HFFc6 (cell line): Measurements from ENCODE around the gene PDCD4. TPM values are rescaled to one million over a fixed set of nuclear protein-coding genes. Genes with fewer than 3 reads are reported as not detected.

Source experiments
- DNase-seq: peaks from one replicate; pipeline ENCODE4 v3.0.0-alpha.2; 2018
- H3K27ac Mint-ChIP-seq: 2 replicates; pipeline ENCODE4 v1.8.0; 2020; ENCODE audit warnings: mild to moderate bottlenecking, mixed read lengths
- H3K27me3 Mint-ChIP-seq: 2 replicates; pipeline ENCODE4 v1.8.0; 2021; ENCODE audit warnings: mild to moderate bottlenecking, moderate library complexity, mixed read lengths; ENCODE audit not compliant: insufficient read depth
- H3K36me3 Mint-ChIP-seq: 2 replicates; pipeline ENCODE4 v1.8.0; 2021; ENCODE audit warnings: low read depth, mixed read lengths
- H3K4me1 Mint-ChIP-seq: 2 replicates; pipeline ENCODE4 v1.8.0; 2020; ENCODE audit warnings: low read depth, mixed read lengths
- H3K4me3 Mint-ChIP-seq: 2 replicates; pipeline ENCODE4 v1.8.0; 2020; ENCODE audit warnings: mild to moderate bottlenecking, moderate library complexity, mixed read lengths
- H3K9me3 Mint-ChIP-seq: 2 replicates; pipeline ENCODE4 v1.8.0; 2020; ENCODE audit warnings: mild to moderate bottlenecking, mixed read lengths
- CTCF ChIP-seq: fragments of 200-600 bp; sonication (generic); IDR thresholded peaks from 2 replicates; pipeline ENCODE4 v1.5.0; 2021; ENCODE audit warnings: antibody characterized with exemption, mild to moderate bottlenecking
- total RNA-seq, 6 experiments: library from RNA; stranded (reverse); fragmentation: NEBNext Ultra II Directional; extraction: Animal tissue kit (Norgen Biotek cat#: 25700); gene quantifications; 2 replicates in 1 of 6; 3 replicates in 5 of 6; pipeline ENCODE4 v1.2.3, GENCODE V29; 2021

PDCD4 gene
- total RNA-seq, 6 experiments from 2014 or later, result 56.0 to 85.6 (median 72.8) TPM

DNA sequence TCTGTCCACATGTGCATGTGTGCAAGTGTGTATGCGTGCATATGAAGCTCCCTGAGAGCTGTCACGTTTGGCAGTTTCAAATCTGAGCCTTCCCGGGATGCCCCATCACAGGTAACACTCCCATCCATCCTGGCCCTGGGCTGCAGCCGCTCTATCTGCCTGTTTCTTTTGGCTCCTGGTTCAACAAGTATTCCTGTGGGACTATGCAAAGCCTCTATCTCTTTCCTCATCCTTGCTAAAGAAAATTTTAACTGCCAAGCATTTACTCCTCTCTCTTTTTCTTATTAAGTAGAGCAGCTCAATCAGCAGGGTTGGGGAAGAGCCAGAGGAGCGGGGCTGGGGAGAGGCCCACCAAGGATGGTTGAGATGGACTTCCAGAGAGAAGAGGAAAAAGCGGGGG lies 24.4 kb upstream of the PDCD4 start:
- H3K36me3 Mint-ChIP-seq, result no peaks in the 10 kb centered on the region
- no peak for TF ChIP-seq CTCF
- H3K4me1 Mint-ChIP-seq, result peaks cover 9% of the 10 kb centered on the region
- H3K4me3 Mint-ChIP-seq, result no peak overlapping the region
- DNase-seq, result no peak
- H3K27me3 Mint-ChIP-seq, result peaks cover 23% of the 10 kb centered on the region
- no peaks in the 10 kb centered on the region for H3K9me3 Mint-ChIP-seq
- H3K27ac Mint-ChIP-seq, result no peak overlapping the region

DNA sequence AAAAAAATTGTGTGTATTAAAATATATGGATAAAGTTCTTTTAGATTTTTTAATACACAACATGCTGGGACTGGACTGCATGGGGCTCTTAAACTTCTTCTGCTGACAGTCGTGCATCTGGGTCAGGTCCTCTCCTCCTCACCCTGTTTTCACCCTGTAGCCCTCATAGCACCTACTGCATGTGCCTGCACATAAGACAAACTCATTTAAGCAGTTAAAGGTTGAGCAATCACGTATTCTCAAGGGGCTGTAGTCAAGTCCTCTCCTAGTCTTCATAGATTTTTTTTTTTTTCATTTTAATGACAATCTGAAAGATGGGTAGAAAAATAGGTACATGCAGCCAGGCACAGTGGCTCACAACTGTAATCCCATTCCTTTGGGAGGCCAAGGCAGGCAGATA lies 23.6 kb upstream of the PDCD4 start:
- H3K9me3 Mint-ChIP-seq, result no peaks in the 10 kb centered on the region
- H3K36me3 Mint-ChIP-seq, result no peaks in the 10 kb centered on the region
- no peak overlapping the region for H3K4me3 Mint-ChIP-seq
- TF ChIP-seq CTCF, result no peak
- peaks cover 21% of the 10 kb centered on the region for H3K27me3 Mint-ChIP-seq
- DNase-seq, result no peak
- H3K27ac Mint-ChIP-seq, result no peak overlapping the region
- H3K4me1 Mint-ChIP-seq, result peaks cover 16% of the 10 kb centered on the region

GRCh38 chr10:110850099-110850498 lies 21.6 kb upstream of the PDCD4 start:
- TF ChIP-seq CTCF, result no peak
- peaks cover 21% of the 10 kb centered on the region for H3K27me3 Mint-ChIP-seq
- H3K27ac Mint-ChIP-seq, result no peak overlapping the region
- H3K9me3 Mint-ChIP-seq, result no peaks in the 10 kb centered on the region
- H3K4me3 Mint-ChIP-seq, result no peak overlapping the region
- H3K36me3 Mint-ChIP-seq, result no peaks in the 10 kb centered on the region
- peaks cover 16% of the 10 kb centered on the region for H3K4me1 Mint-ChIP-seq
- DNase-seq, result no peak

GRCh38 chr10:110851020-110851612 lies 20.6 kb upstream of the PDCD4 start:
- peaks cover 16% of the 10 kb centered on the region for H3K4me1 Mint-ChIP-seq
- TF ChIP-seq CTCF, result no peak
- H3K27ac Mint-ChIP-seq, result no peak overlapping the region
- DNase-seq, result no peak
- H3K36me3 Mint-ChIP-seq, result no peaks in the 10 kb centered on the region
- peaks cover 21% of the 10 kb centered on the region for H3K27me3 Mint-ChIP-seq
- H3K4me3 Mint-ChIP-seq, result no peak overlapping the region
- no peaks in the 10 kb centered on the region for H3K9me3 Mint-ChIP-seq

- no peak for DNase-seq
These were observed 19.4 kb upstream of the PDCD4 start for GRCh38 chr10:110852255-110852896.

More at GRCh38 chr10:110852255-110852896, 19.4 kb upstream of the PDCD4 start:
- Mint-ChIP-seq H3K4me3 (no peak overlapping the region), H3K27me3 (peaks cover 15% of the 10 kb centered on the region), H3K9me3 (no peaks in the 10 kb centered on the region), H3K27ac (no peak overlapping the region), H3K4me1 (peaks cover 16% of the 10 kb centered on the region), H3K36me3 (no peaks in the 10 kb centered on the region)
- TF ChIP-seq CTCF, result no peak
